HG03432 (cell line): ENCODE data around the gene EIF1.
"Not testable (repeated sequence)": the region's sequence is repeated elsewhere in the genome, so short reads cannot be mapped to it uniquely, and the experiment has no call there.

Source experiments
- ATAC-seq: cut with Tn5 transposase; IDR thresholded peaks from one replicate; pipeline ENCODE4 v1.9.1; 2021; ENCODE audit warnings: mild to moderate bottlenecking, moderate library complexity; ENCODE audit not compliant: unreplicated experiment

EIF1 gene

DNA sequence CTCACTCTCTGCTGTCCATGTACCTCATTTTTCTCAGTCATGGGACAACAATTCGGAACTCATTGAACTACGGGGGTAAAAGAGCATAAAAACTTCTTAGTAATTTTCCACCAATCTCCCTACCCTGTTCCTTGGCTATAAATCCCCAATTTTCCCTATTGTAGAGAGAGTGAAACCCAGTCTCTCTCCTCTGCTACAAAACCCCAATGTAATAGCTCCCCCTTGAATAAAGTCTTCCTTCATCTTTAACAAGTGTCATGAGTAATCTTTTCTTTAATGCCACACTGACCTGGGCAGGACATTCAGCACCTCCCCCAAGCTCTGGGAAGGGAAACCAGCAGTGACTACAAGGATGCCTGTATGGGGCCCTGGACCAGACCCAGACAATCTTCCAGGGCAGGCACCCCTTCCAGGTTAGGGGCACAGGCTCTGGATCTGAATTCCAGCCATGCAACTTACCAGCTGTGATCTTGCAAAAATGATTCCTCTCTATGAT, 10.2 kb upstream of the EIF1 start:
- peak; percentile 18 for ATAC-seq

DNA sequence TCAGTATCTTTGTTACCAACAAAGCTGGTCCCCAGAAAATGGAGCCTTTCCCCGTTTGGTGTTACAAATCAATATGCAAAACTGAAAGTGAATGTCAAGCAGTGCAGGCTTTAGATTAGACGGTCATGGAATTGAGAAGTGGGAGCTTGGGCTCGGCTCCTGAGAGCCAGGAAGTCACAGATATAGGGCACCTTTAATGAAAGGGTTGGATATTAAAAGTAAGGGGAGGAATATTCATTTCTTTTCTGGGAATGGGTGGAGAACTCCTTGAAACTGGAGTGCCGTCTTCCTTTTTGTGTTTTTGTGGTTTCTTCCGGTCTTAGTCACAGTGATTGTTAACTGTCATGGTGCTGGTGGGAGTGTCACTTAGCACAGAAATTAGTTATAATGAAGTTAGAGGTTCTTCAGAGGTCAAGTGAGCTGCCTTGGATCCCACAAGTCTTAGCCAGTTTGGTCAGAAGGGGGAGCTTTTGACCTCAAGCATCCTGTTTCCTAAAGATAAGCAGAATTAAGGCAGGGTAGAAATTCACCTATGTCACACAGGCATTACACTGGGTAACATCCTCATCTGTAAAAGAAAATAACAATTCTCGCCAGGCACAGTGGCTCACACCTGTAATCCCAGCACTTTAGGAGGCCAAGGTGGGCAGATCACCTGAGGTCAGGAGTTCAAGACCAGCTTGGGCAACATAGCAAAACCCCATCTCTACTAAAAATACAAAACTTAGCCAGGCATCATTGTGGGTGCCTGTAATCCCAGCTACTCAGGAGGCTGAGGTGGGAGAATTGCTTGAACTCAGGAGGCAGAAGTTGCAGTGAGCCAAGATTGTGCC, 9.6 kb upstream of the EIF1 start:
- ATAC-seq, result peak; percentile 78

DNA sequence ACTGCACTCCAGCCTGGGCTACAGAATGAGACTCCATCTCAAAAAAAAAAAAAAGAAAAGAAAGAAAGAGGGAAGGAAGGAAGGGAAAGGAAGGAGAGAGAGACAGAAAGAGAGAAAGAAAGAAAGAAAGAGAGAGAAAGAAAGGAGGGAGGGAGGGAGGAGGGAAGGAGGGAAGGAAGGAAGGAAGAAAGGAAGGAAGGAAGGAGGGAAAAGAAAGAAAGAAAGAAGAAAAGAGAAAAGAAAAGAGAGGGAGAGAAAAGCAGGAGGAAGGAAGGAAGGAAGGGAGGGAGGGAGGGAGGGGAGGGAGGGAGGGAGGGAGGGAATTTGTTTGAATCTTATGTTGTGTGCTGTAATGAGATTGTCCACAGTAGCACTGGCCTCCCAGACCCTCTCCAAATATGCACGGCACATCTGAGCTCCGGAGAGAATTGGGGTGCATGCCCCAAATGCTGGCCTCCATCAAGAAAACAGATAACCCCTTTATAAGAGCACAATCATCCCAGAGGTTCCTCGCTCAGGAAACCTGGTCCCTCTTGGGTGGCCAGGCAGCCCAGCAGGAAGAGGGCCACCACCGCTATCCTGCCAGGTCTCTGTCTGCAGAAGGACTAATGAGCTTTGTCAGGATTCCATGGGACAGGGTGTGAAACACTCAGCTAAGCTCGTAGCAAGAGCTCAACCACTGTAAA, 8.8 kb upstream of the EIF1 start:
- no peak for ATAC-seq

DNA sequence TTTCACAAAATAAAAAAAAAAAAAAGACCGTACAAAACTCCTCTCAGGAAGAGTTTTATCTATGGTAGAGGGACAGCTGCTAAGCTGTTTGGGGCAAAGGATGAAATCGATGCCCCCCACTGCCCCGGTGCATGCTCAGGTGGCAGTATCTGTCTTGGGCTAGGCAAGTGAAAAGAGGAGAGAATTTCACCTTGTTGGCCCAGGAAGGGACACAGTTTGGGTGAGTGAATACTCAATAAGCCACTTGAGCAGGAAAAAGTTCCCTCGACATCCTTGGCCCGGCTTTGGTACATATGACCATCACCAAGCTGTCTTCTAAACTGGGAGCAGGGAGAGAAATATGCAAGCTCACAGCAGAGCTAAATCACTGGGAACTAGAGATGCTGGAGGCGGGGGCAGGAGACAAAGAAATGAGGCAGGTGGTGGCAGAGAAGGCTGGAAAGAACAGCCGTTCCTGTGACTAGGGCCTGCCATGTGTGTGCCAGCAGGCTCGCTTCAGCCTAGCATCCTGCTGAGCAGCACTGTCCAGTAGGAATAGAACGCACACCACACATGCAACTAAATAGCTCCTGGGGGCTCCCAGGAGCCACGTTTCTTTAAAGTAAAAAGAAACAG, 8.2 kb upstream of the EIF1 start:
- ATAC-seq, result no peak

DNA sequence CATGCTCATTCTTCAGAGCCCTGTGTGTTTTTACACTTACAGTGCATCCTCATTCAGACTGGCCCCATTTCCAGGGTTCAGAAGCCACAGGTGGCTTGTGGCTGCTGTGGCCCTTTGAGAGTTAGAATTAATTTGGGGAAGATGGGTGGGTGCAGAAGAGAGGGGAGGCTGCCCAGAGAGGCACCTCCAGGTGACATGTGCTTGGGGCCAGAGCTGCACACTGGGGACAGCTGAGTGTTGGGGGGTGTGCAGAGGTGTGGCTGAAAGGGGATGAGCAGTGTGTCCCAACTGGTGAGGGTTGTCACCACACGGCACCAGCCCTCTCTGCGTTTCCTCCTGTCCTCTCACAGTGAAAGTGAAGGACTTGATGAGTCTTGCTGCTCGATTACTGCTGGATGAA, 6.9 kb upstream of the EIF1 start:
- no peak for ATAC-seq

DNA sequence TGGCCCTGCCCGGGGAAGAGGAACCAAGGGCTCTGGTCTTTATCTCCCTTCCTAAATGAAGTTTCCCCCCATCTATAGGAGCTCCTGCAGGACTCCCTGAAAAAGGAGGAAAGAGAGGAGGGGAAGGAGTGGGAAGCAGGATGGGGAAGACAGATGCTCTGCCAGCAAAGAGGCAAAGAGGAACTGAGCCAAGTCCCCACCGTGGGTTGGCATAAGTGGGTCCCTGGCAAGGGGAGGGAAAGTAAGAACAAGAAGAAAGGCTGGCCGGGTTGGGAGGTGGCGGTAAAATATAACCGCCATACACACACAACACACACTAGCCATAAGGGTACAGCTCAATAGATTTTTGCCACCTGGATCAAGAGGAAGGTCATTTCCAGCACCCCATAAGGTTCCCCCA, 6.1 kb upstream of the EIF1 start:
- ATAC-seq, result no peak

DNA sequence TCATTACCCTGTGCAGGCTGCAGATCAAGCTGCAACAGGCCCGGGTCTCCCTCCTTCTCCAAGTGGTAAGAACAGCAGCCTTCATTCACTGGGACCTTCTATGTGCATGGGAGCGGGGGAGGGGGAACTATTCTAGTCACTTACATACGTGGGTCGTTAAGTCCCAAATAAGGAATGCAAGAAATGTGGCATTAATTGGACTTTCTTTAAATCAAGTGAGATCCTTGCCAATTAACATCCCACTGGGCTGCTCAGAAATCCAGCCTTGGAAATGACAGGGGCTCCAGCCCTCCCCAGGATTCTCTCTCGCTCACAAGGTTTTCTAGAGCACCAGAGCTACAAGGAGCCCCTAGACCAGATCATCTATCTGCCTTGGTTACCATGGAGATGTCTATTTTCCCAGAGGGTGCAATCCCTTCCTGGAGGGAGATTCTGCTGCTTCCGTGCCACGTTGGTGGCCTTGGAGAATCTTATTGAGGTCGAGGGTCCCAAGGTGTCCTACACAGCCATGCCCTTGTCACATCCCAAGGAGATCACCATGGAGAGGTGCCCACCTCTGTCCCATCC, 5.2 kb upstream of the EIF1 start:
- no peak for ATAC-seq

DNA sequence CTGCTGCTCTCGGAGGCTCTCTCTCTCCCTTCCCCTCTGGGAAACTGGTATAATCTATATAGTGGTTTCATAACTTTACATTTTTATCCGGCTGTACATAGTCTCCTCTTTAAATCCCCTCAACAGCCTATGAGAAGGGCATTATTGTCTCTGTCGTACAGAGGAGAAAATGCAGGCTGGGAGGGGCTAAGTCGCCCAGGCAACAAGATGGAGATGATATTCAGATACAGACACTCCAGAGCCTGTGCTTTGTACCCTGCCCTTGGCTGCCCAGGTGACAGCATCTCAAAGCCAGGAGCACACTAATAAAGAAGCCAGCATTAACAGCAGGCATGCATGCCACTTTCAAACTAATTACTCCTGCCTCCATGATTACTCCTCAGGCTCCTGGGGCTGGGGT, 4.7 kb upstream of the EIF1 start:
- no peak for ATAC-seq

DNA sequence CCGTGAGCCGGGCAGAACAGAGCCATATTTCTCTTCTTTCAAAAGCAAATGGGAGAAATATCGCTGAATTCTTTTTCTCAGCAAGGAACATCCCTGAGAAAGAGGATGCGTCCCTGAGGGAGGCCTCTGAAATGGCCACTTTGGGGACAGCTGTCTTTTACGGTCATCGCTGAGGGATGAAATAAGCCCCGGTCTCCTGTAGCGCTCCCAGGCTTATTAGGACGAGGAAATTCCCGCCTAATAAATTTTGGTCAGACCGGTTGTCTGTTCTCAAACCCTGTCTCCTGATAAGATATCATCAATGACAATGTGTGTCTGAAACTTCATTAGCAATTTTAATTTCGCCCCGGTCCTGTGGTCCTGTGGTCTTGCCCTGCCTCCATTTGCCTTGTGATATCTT, 2.9 kb upstream of the EIF1 start:
- not testable (repeated sequence) for ATAC-seq

DNA sequence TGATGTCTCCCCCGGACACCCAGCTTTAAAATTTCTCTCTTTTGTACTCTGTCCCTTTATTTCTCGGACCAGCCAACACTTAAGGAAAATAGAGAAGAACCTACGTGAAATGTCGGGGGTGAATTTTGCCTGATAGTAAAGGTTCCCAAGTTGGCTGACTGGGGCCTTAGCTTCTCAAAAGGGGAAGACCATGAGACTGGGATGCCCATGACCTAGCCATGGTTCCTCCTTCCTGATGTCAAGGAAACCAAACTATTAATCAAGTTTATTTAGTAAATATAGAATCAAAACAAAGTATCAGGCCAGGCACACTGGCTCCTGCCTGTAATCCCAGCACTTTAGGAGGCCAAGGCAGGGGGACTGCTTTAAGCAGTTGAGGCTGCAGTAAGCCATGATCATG, 2.4 kb upstream of the EIF1 start:
- no peak for ATAC-seq

DNA sequence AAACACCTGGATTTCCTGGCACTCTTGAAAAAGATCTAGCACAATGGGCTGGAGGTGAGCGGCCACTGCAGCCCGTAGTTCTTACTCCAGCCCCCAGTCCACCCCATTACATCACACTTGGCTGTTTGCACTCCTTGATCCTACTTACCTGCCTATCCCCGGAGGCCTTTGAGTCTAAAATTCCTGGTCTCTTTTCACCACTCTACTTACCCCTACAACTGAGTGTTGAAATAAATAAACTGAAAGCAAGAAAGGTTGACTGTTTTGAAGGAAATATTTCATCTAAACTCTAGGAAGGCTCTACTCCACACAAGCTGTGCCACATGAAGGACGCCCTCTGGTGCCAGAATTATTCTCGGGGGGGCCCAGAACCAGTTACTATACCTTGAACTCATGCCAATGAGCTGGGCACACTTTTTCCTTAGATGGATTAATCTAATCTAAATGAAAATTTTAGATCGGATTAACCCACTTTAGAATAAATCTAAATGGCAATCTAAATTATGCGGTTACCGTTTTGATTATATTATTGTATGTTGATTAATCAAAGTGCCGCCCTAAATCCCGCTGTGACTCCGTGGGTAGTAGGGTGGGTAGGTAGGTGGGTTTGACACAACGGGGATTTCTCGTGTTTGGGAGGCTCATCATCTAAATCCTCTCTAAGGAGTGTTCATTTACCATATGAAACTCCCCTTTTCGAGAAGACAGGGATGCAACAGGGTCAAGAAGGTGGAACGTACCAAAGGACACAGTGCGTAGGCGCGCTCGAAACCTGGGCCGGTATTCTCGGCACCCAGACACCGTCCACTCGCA, 651 bp upstream of the EIF1 start:
- no peak for ATAC-seq

DNA sequence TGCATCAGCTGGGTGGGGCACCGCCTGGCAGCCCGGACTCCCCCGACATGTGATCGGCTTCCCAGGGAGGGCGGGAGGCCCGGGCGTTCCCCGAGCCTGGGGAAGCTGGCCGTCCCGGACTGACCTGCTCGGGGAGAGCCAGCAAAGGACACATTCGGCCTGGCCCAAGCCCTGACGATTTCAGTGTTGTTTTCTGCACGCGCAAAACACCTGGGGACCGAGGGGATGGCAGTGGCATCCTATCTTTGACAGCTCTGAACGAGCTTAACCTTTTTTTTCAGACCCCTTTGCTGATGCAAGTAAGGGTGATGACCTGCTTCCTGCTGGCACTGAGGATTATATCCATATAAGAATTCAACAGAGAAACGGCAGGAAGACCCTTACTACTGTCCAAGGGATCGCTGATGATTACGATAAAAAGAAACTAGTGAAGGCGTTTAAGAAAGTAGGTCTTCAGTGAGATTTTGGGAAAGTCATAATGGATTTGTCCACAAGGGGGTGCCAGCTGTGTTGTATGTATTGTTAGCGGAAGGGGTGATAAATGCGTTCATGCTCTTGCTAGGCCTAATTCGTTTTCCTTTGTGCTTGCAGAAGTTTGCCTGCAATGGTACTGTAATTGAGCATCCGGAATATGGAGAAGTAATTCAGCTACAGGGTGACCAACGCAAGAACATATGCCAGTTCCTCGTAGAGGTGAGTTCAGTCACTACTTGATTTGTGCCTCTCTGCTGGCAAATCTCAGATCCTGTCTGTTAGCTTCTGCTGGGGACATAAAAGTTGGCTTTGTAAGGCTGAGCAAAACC, 1.0 kb downstream of the EIF1 start:
- no peak for ATAC-seq

DNA sequence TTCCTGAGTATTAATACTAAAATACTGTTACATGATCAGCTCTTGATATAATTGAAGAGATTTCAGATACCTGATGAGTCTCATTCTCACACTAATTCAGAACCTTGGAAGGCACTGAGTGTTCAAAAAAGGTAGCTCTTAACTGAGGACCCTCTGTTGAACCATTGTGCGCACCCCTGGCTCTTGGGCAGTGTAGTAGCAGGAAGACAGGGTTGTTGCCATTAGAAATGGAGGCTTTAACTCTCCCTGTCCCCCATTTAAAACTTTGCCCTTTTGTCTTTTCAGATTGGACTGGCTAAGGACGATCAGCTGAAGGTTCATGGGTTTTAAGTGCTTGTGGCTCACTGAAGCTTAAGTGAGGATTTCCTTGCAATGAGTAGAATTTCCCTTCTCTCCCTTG, 1.8 kb downstream of the EIF1 start:
- no peak for ATAC-seq

DNA sequence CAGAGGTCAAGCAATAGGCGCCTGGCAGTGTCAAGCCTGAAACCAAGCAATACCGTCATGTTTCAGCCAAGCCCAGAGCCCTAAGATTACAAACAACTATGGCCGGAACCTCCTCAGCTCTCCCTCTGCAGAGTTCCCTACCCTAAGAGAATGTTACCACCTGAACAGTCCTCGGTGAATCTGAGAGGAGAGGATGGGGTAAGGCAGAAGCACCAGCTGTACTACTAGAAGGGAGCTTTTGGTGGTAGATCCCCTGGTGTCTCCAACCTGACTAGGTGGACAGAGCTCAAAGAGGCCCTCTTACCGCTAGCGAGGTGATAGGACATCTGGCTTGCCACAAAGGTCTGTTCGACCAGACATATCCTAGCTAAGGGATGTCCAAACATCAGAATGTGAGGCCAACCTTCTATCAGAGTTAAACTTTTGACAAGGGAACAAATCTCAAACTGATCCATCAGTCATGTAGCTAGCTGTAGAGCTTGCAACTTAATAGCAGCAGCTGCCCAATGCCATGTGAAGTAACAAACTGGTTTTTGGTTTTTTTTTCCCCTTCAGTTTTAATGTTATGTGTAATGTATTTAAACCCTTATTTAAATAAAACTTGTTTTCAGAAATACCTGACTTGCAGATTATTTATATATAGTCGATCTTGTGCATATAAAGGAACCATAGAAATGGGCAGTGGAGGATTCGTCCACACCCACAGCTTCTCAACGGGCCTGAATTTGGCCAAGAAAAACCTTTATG, 2.5 kb downstream of the EIF1 start:
- no peak for ATAC-seq

DNA sequence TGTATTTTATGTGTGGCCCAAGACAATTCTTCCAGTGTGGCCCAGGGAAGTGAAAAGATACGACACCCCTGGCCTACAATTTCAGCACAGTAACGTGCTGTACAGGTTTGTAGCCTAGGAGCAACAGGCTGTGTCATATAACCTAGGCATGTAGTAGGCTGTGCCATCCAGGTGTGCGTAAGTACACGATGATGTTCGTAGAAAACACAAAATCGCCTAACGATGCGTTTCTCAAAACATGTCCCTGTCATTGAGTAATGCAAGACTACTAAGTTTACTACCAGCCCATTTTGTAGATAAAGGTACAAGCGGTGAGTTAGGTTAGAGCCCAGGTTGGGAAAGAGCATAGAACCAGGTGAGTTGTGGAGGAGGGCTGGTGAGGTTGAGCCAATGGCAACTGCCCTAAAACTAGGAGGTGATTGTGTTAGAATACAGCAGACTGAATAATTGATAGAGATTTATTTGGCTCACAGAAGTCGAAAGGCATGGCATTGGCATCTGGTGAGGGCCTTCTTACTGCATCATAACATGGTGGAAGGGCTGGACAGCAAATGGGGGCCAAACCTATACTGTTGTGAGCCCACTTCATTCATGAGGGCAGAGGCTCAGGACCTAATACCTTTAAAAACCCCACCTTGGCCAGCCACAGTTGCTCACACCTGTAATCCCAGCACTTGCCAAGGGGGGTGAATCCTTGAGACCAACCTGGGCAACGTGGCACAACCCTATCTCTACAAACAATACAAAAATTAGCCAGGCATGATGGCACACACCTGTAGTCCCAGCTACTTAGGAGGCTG, 4.2 kb downstream of the EIF1 start:
- no peak for ATAC-seq

DNA sequence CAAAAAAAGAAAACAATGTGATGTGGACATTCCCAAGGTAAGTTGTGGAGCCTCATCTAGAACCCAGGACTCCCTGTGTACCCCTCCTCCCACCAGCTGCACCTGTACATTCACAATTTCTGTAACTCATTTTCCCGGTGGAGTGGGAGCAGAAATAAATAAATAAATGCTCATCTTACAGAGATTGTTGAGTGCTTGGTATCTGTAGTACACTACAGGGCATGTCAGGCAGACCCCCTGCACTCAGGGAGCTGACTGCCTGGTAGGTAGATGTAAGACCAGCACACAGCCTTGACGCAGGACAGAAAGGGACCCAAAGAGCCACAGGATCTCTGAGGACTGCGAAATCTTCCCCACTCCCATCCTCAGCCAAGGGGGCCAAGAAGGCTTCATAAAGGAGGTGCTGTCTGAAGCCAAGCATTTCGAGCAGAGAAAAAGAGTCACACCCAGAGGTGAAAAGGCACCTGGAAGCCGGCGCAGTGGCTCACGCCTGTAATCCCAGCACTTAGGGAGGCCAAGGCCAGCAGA, 6.5 kb downstream of the EIF1 start:
- ATAC-seq, result no peak

DNA sequence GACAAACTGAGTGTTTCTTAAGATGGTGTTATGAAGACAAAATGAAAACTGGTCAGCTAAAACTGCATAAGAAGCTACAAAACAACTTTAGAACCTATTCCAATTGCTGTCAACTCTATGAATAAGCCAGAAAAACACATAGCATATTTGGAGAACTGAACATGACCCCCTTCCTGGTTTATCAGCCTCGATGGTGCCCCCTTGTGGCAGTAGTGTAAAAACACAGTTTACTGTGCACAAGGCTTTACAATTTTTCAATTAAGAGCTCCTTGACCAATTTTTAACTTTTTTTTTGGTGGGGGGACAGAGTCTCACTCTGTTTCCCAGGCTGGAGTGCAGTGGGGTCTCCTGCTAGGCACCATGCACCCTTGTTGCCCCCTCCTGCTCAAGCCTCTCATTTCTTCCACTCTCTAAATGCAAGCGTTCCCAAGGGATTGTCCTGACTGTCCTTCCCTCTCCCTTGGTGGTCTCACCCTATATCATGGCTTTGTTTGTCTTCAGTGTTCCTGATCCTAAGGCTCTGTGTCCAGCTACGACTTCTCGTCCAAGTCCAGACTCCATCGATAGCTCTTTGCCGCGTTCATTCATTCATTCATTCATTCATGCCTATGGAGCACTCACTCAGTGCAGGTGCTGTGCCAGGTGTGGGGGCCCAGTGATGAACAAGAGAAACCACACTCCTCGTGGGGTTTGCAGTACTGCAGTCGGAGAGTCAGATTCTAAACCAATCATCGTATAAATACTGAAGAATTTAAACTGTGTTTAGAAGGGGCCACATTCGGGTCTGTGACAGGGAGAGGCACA, 7.5 kb downstream of the EIF1 start:
- no peak for ATAC-seq
